ENCODE measurements around the gene SESN2.

SESN2 gene

GRCh38 chr1:28243685-28244311 lies 15.5 kb upstream of the SESN2 start:
- no peak overlapping the region for H3K4me3 ChIP-seq (replicated peaks; ENCODE audit: low read depth, low read length)
- no peak for TF ChIP-seq CTCF (IDR thresholded peaks at IDR 0.05; ENCODE audit: low read depth, low read length, missing control alignments)
- DNase-seq (ENCODE audit: extremely low read depth, low read depth): no peak

GRCh38 chr1:28244549-28245251 lies 14.6 kb upstream of the SESN2 start:
- no peak for TF ChIP-seq CTCF (IDR thresholded peaks at IDR 0.05; ENCODE audit: low read depth, low read length, missing control alignments)
- no peak for DNase-seq (ENCODE audit: extremely low read depth, low read depth)
- H3K4me3 ChIP-seq (replicated peaks; ENCODE audit: low read depth, low read length): no peak overlapping the region

- peak overlapping the region; percentile 51 for H3K4me3 ChIP-seq (replicated peaks; ENCODE audit: low read depth, low read length)
- no peak for DNase-seq (ENCODE audit: extremely low read depth, low read depth)
- no peak for TF ChIP-seq CTCF (IDR thresholded peaks at IDR 0.05; ENCODE audit: low read depth, low read length, missing control alignments)
Observed at GRCh38 chr1:28246427-28246832, 12.9 kb upstream of the SESN2 start.

GRCh38 chr1:28247612-28248272 lies 11.6 kb upstream of the SESN2 start:
- no peak for DNase-seq (ENCODE audit: extremely low read depth, low read depth)
- TF ChIP-seq CTCF (IDR thresholded peaks at IDR 0.05; ENCODE audit: low read depth, low read length, missing control alignments): no peak
- H3K4me3 ChIP-seq (replicated peaks; ENCODE audit: low read depth, low read length): peak overlapping the region; percentile 20; the same call in 1 of the 2 replicates

GRCh38 chr1:28248273-28249012 lies 10.9 kb upstream of the SESN2 start:
- peak; percentile 96 for TF ChIP-seq CTCF (IDR thresholded peaks at IDR 0.05; ENCODE audit: low read depth, low read length, missing control alignments)
- peak; percentile 68 for DNase-seq (ENCODE audit: extremely low read depth, low read depth)
- no peak overlapping the region; the same call in 1 of the 2 replicates for H3K4me3 ChIP-seq (replicated peaks; ENCODE audit: low read depth, low read length)

- H3K4me3 ChIP-seq (replicated peaks; ENCODE audit: low read depth, low read length): no peak overlapping the region; the same call in 1 of the 2 replicates
- TF ChIP-seq CTCF (IDR thresholded peaks at IDR 0.05; ENCODE audit: low read depth, low read length, missing control alignments): no peak
- no peak for DNase-seq (ENCODE audit: extremely low read depth, low read depth)
Observed at GRCh38 chr1:28249013-28249865, 10.1 kb upstream of the SESN2 start.
